ENCODE measurements around the gene AARS2.

AARS2 gene

GRCh38 chr6:44275749-44276648 is 37.1 kb downstream of the AARS2 start:
- no peak for DNase-seq (ENCODE audit: low read depth in 2 of 2)

DNA sequence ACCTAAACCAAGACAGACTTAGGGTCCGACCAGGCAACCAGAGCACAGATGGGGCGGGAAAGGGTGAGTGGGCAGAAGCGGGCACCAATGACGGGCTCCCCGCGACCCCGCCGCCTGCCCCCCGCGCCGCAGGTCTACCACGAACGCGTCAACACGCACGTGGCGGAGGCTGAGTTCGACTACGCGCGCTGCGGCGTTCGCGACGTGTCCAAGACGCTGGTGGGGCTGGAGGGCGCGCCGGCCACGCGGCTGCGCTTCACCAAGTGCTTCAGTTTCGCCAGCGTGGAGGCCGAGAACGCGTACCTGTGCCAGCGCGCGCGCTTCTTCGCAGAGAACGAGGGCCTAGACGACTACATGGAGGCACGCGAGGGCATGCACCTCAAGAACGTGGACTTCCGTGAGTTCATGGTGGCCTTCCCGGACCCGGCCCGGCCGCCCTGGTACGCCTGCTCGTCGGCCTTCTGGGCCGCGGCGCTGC is 37.8 kb downstream of the AARS2 start:
- no peak for DNase-seq (ENCODE audit: low read depth in 2 of 2)

DNA sequence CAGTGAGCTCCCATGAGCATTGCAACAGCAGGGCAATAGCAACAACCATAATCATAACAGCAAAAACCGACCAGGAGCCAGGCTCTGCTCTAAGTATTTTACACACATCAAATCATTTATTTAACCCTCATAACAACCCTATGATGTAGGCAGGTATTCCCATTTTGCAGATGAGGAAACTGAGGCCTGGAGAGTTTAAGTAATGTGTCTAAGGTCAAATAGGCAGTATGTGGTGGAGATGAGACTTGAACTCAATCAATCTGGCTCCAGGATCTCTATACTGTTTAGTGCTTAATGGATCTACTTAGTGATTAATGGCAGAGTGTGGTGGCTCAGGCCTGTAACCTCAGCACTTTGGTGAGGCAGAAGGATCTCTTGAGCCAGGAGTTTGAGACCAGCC is 39.5 kb downstream of the AARS2 start:
- DNase-seq (ENCODE audit: low read depth in 2 of 2): no peak

DNA sequence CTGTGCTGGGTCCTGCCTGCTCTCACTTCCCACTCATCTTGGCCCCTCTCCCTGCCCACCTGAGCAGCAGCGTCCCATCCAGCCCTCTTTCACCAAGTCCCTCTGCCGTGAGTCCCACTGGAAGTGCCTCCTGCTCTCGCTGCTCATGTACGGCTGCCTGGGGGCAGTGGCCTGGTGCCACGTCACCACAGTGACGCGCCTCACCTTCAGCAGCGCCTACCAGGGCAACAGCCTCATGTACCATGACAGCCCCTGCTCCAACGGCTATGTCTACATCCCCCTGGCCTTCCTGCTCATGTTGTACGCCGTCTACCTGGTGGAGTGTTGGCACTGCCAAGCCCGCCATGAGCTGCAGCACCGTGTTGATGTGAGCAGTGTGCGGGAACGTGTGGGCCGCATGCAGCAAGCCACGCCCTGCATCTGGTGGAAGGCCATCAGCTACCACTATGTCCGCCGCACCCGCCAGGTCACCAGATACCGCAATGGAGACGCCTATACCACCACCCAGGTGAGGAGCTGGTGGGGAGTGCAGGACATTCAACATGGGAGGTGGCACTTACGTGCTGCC is 40.1 kb downstream of the AARS2 start:
- no peak for DNase-seq (ENCODE audit: low read depth in 2 of 2)

GRCh38 chr6:44272529-44272928 is 40.6 kb downstream of the AARS2 start:
- no peak for DNase-seq (ENCODE audit: low read depth in 2 of 2)

GRCh38 chr6:44271914-44272313 is 41.2 kb downstream of the AARS2 start:
- DNase-seq (ENCODE audit: low read depth in 2 of 2): no peak

DNA sequence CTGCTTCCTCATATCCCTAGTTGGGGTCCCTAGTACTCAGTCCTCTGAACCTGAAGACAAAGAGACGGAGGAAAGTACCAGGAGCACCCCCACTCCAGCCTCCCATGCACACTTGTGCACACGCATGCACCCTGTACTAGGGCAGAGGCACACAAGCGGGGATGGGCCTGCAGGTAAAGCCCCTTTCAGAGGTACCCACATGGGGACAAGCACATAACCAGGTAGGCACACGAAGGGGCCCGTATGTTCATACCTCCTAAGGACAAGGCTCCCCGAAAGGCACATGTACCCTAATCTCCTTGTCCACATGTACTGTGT is 41.8 kb downstream of the AARS2 start:
- DNase-seq (ENCODE audit: low read depth in 2 of 2): no peak

DNA sequence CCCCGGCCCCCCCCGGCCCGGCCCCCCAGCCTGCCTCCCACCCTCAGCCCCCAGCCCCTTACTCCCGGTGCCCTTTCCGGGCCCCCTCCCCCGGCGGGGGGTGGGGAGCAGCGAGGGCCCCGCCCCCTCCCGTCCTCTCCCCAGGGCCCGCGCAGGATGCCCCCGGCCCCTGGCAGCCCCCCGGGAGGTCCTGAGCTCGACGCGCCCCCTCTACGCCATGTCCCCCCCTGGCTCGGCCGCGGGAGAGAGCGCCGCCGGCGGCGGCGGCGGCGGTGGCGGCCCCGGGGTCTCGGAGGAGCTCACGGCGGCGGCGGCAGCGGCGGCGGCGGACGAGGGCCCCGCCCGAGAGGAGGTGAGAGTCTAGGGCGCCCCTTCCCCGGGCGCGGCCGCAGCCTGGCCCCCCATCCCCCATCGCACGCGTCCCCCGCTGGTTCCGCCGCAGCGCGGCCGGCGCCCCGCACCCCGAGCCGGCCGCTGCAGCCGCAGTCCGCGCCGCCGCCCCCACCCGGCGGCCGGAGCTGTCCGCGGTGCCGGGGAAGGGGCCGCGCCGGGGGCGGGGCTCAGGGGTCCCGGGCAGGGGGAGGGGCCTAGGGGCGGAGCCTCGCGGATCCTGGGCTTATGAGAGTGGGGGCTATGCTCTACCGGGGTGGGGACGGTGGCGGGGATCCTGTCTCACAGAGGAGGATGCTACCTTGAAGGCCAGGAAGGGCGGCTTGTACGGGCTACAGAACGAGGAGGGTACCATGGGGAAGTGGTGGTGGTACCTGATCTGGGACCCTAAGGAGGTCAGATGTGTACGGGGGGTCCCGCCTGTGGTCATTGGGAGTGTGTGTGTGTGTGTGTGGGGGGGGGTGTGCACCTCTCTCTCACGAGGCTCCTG is 42.4 kb downstream of the AARS2 start:
- no peak for DNase-seq (ENCODE audit: low read depth in 2 of 2)

DNA sequence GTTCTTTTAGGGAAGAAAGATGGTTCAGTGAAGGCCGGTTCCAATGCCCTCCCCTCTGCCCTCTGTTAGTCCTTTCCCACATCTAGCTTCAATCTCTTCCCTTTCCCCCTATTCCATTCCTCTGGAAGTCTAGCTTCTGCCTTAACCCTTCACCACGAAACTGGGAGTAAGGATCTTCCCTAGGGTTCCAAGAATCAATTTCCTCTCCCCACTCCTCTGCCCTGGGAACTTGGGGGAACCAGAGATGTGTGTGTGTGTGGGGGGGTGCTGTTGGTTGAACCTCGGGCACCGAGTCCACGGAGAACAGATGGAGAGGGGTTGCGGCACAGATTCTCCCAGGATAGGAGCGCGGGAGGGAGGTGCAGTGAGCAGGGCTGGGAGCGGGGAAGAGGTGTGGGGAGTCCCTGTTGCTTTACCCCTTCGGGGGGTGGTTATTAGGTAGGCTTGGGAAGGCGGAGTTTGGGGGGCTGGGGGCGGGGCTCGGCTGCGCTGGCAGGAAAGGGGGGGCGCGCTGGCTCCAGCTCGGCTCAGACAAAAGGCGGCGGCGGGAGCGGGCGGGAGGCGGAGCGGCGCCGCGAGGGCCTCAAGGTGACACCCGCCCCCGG is 43.1 kb downstream of the AARS2 start, which contains the start of gene TMEM151B:
Gene TMEM151B (plus strand): TSS at position 530 of the 605 bp plus-strand sequence. CDS start 293 bp downstream, outside the sequence.
- no peak for DNase-seq (ENCODE audit: low read depth in 2 of 2)

DNA sequence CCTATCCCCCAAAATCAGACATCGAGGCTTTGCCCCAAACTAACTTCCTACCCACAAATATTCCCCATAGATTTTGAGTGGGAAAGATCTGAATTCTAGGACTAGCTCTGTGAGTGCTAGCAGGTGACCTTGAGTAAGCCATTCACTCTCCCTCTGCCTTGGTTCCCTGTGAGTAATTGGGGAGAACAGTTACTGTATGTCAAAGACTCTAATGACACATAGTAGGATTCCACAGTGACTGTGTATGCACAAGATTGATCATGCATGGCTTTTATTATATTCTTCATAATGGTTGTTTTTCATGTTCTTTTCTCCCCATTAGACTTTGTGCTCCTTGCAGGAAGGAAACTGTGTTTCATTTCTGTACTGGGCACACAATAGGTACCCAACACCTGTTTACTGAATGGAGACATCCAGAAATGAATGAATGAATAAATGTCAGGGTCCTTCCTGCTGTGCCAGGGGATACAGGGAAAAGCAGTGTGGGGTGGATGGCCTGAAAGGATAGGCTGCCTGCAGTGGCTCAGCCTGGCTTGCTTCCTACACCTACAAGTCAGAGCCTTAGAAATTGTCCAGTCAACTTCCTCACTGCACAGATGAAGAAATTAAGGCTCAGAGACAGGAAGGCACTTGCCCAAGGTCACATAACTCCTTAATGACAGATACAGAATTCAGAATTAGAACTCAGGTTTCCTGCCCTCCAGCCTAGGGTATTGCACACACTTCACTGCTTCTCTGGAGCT is 43.8 kb downstream of the AARS2 start:
- DNase-seq (ENCODE audit: low read depth in 2 of 2): no peak

DNA sequence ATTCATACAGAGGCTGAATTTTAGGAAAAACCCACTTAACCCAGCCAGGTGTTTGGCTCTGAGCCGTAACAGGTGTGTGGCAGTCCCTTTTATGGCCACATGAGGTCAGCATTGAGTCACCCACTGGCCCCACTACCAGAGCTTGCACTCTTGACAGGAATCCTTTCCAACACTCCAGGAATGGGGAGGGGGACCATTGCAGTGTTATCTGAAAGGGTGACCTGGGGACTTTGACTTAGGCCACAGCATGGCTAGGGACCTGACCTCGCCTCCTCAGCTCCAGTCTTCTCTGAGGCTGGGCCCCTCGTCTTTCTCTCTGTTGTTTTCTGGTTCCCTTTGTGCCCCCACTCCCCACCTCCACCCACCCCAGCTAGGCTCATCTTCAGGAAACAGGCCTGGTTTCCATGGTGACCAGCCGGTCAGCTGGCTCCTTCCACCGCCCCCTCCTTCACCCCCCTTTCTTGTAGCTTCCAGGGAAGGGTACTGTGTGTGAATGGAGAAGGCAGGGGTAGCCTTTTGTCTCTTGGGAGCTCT is 45.0 kb downstream of the AARS2 start:
- DNase-seq (ENCODE audit: low read depth in 2 of 2): no peak

- DNase-seq (ENCODE audit: low read depth in 2 of 2): no peak
Observed at GRCh38 chr6:44267252-44267651, 45.9 kb downstream of the AARS2 start.

- DNase-seq (ENCODE audit: low read depth in 2 of 2): no peak
Observed at GRCh38 chr6:44266347-44266746, 46.8 kb downstream of the AARS2 start.

DNA sequence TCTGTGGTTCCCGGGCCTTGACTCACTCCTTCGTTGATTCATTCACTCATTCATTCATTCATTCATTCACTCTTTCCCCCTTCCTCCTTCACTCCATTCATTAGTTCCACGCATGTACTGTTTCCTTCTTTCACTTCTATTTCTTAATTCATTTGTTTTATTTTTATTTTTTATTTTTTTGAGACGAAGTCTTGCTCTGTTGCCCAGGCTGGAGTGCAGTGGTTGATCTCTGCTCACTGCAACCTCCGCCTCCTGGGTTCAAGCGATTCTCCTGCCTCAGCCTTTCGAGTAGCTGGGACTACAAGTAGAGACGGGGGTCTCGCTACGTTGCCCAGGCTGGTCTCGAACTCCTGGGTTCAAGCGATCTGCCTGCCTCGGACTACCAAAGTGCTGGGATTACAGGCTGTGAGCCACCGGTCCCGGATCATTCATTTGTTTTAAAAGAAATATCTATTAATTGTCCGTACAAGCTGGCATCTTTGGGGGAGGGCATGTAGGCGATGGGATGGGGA is 47.4 kb downstream of the AARS2 start:
- no peak for DNase-seq (ENCODE audit: low read depth in 2 of 2)

DNA sequence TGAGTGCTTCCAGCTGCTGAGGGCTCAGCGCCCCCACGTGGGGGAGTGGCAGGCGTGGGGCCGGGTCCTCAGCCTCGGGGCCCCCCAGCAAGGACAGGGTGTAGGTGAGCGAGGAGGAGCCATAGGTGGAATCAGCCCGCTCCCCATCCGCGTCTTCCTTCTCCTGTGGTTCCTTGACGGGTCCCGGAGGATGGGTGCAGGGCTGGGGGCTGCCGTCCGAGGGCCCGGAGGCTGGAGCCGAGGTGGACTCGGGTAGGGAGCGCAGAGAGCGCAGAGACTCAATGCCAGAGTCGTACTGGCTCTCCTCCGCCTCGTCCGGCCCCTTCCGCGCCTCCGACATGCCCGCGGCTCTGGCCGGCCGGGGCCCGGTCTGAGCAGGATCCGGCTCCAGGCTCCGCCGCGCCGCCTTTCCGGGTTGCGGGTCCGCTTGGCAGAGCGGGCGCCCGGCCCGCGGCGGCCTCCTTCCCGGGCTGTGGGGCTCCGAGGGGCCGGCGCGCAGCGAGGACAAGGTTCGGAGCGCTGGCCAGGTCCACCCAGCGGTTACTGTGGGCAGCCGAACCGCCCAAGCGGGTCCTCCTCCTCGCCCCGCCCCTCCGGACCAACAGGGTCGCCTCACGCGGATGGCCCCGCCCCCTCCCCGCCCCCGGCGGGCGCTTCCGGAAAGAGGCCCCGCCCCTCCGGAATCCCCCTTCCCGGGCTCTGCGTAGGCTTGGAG is 48.0 kb downstream of the AARS2 start, which contains the start of gene NFKBIE:
Gene NFKBIE (minus strand): TSS at position 545 of the 715 bp plus-strand sequence. CDS start 205 bp downstream, at position 340.
- peak; percentile 91 to 94 for DNase-seq (ENCODE audit: low read depth in 2 of 2)

DNA sequence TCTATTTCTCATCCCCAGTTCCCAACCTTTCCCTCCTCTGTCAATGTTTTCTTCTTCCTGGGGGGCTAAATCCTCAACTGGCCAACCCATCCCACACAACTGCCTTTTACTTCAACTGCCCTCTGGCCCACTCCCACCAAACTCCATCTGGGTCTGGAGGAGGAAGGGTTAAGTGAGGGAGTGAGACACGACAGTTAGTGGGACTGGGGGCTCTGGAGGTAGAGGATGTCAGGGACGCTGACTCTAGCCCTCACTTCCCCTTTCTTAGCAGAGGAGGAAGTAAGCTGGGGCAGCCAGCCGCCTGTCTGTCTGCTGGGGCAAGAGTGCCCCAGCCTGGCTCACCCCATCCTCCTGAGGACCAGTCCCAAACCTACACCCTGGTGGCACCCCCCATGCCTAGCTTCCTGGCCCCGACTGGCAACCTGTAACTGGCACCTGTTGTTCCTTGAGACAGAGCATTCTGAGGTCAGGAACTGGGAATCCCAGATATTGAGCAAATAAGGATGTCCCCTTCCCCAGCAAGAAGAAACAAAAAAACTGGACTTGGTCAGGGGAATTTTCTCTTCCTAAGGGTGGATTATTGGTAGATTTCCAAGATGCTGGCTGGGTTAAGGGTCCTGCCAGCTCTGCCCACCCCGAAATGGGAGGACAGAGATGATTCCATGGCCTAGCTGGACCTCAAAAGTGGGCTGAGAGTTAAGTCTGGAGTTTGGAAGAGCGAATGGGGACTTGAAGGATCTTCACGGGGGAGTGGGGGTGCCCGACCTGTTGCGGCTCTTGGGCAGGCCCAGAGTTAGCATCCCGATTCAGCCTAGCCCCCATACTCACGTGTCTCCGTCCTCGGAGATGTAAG is 48.8 kb downstream of the AARS2 start:
- no peak for DNase-seq (ENCODE audit: low read depth in 2 of 2)

GRCh38 chr6:44263354-44264100 is 49.6 kb downstream of the AARS2 start:
- no peak for DNase-seq (ENCODE audit: low read depth in 2 of 2)
